NOMO-1 (cell line): ENCODE results near the gene PROP1.
"Not testable (repeated sequence)": the region's sequence is repeated elsewhere in the genome, so short reads cannot be mapped to it uniquely, and the experiment has no call there.

Experiments used
- DNase-seq, 2 experiments: peaks; one replicate each; lab custom pipeline; 2025; ENCODE audit not compliant: unreplicated experiment in 2 of 2; lab: John Stamatoyannopoulos, UW

Gene PROP1

DNA sequence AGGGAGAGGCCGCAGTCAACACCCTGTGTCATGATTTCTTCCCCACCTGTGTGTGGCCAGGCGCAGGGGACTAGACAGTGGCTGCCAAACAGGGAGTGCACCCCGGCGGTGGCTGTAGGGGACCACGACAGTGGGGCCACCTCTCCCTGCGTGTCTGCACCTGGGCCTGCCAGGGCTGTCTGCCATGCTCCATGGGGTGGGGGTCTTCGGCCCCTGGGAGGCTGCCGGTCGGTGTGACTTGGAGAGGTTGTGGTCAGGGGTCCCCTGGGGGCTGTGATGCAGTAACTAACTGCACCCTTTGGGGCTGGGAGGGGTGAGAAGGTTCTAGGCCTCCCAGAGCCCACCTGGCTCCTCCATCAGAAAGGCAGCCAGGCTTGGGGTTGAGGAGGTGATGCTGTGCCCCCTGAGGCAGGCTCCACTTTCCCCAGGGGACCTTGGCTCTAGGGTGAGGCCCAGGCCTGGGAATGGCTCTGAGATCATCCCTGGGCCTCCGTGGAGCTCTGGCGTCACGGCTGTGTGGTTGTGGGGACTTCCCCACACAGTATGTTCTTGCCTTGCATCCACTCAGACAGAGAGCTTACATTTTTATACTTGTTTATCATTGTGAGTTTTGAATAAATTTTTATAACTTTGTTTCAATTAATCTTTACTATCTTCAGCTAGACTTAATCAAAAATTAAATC, 50.3 kb downstream of the PROP1 start:
- not testable (repeated sequence) for DNase-seq

DNA sequence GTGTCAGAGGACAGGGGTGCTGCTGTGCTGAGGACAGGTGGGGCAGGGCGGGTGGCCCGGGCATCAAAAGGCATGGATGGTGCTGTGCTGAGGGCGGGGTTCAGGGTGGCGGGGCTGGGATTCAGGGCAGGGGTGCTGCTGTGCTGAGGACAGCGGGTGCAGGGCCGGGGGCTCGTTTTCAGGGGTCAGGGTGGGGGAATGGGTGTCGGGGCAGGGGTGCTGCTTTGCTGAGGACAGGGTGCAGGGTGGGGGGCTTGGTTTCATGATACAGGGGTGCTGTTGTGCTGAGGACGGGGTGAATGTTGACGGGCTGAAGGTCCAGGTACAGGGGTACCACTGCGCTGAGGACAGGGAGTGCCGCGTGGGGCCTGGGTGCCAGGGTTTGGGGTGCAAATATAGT, 50.9 kb downstream of the PROP1 start:
- DNase-seq, result not testable (repeated sequence)

DNA sequence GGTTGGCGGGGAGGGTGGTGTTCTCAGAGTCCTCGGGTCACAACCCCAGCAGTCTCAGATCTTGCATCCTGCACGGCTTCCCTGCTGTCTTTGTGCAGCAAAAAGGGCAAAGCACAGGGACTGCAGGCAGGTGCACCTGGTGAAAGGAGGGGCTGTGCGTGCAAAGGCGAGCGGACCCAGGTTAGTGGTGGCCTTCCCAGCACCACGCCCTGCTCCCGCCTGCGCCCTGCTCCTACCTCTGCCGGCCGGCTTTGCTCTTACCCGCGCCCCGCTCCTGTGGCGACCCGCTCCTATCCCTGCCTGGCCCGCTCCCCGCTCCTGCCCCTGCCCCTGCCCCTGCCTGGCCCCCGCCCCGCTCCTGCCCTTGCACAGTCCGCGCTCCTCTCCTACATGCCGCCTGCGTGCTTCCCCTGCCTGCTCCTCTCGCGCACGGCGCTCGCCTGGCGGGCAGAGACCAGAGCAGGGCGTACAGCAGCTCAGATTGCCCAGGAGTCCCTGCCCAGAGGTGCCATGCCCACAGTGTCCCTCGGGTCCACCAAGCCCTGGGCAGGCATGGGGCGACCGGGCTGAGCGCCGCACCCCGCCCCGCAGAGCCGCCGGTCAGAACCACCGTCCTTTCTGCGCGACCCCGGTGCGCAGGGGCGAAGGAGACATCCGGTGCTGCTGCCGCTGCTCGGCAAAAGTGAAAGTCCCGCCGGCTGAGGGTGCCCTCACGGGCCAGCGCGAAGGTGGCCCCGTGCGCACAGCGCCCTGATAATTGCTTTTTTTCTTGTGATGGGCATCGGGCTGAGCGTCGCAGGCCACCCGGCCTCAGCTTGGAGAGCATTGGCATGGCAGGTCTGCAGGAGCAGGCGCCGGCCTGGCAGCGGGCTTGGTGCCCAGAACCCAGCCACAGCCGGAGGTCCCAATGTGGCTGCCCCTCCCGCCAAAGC, 52.0 kb downstream of the PROP1 start:
- DNase-seq, result not testable (repeated sequence)

DNA sequence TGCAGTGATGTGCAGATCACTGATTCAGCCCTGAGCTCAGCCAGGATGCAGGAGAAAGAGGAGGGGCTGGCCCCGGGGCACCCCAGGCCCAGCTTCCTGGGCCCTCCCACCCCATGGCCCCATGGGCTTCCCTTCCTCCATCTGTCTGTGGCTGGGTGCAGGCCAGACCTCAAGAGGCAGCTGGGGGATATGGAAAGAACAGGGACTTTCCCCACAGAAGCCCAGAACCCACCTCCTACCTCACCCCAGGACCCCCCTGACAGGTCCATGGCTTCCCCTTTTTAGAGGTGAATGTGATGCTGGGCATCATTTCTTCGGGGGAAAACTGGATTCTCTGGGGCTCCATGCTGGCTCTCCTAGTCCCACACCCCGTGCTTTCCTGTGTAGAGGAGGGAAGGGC, 53.1 kb downstream of the PROP1 start:
- DNase-seq, result not testable (repeated sequence)
